ENCODE results near the gene HECTD4. TPM values are rescaled to one million over a fixed set of nuclear protein-coding genes. Genes with fewer than 3 reads are reported as not detected.

The HECTD4 gene
- total and polyA plus RNA-seq, 2 donors (not counting 1 experiment from before 2014, with no cell fraction given), result 46.4 to 92.2 TPM

- Histone ChIP-seq H3K4me2 (replicated peaks; ENCODE audit: low read depth, low read length, poor library complexity, severe bottlenecking) (no peak overlapping the region), H3K27me3 (replicated peaks in 1 of 4; ENCODE audit: control extremely low read depth in 1 of 4, control insufficient read depth in 3 of 4, insufficient read depth in 4 of 4, low read length in 3 of 4) (no peaks in the 10 kb centered on the region), H3K27ac (ENCODE audit: low read length in 2 of 2) (no peak overlapping the region), H3K9me3 (ENCODE audit: control extremely low read depth in 1 of 3, control insufficient read depth in 2 of 3, insufficient read depth in 1 of 3, low read length in 2 of 3) (no peaks in the 10 kb centered on the region), H3K79me2 (ENCODE audit: control insufficient read depth, insufficient read depth, low read length) (peaks cover 94% of the 10 kb centered on the region), H3K4me3 (ENCODE audit: control extremely low read depth in 1 of 5, extremely low read depth in 1 of 5, insufficient read depth in 1 of 5, low read depth in 2 of 5, low read length in 4 of 5) (no peak overlapping the region), H3K4me1 (ENCODE audit: control insufficient read depth in 2 of 2, insufficient read depth in 2 of 2, low read length in 2 of 2) (peaks cover 0 to 3% of the 10 kb centered on the region in 2 donors), H3K9ac (ENCODE audit: low read length) (no peak overlapping the region), H3K36me3 (replicated peaks in 1 of 2; ENCODE audit: control extremely low read depth in 1 of 2, control insufficient read depth in 1 of 2, extremely low read depth in 1 of 2, insufficient read depth in 2 of 2, low read length in 1 of 2) (no peaks in the 10 kb centered on the region), H2AFZ (ENCODE audit: insufficient read depth, low read depth, low read length, poor library complexity, severe bottlenecking) (no peak overlapping the region), H4K20me1 (ENCODE audit: control insufficient read depth, insufficient read depth, low read length, poor library complexity, severe bottlenecking) (peaks cover 58% of the 10 kb centered on the region)
- Mint-ChIP-seq H3K9me3 (ENCODE audit: insufficient read depth) (no peaks in the 10 kb centered on the region), H3K27ac (no peak overlapping the region), H3K4me1 (peaks cover 31% of the 10 kb centered on the region), H3K27me3 (no peaks in the 10 kb centered on the region), H3K4me3 (no peak overlapping the region)
- intact Hi-C loops (cut with micrococcal nuclease), result no loop called here
- ATAC-seq (ENCODE audit: low read depth) (no peak), DNase-seq (no peak)
- TF ChIP-seq EZH2 (IDR thresholded peaks at IDR 0.05; ENCODE audit: borderline replicate concordance, insufficient read depth, low read depth, low read length, poor library complexity, severe bottlenecking) (no peak), CTCF (IDR thresholded peaks at IDR 0.05) (no peak)
- POLR2A ChIA-PET, result no interaction called here
- no CpG with 5 or more reads among the region's 1 CpG for WGBS (ENCODE audit: insufficient coverage)
- CTCF ChIA-PET, result no interaction called here
Measured at GRCh38 chr12:112370199-112370598, 12.0 kb downstream of the HECTD4 start.

- 88% methylated on average over 4 of the region's 6 CpGs for WGBS (ENCODE audit: insufficient coverage)
- Histone ChIP-seq H3K27ac (ENCODE audit: low read length in 2 of 2) (no peak overlapping the region), H3K4me3 (ENCODE audit: control extremely low read depth in 1 of 5, extremely low read depth in 1 of 5, insufficient read depth in 1 of 5, low read depth in 2 of 5, low read length in 4 of 5) (no peak overlapping the region), H3K4me2 (replicated peaks; ENCODE audit: low read depth, low read length, poor library complexity, severe bottlenecking) (no peak overlapping the region), H4K20me1 (ENCODE audit: control insufficient read depth, insufficient read depth, low read length, poor library complexity, severe bottlenecking) (peaks cover 54% of the 10 kb centered on the region), H3K9me3 (ENCODE audit: control extremely low read depth in 1 of 3, control insufficient read depth in 2 of 3, insufficient read depth in 1 of 3, low read length in 2 of 3) (no peaks in the 10 kb centered on the region), H3K36me3 (replicated peaks in 1 of 2; ENCODE audit: control extremely low read depth in 1 of 2, control insufficient read depth in 1 of 2, extremely low read depth in 1 of 2, insufficient read depth in 2 of 2, low read length in 1 of 2) (no peaks in the 10 kb centered on the region), H2AFZ (ENCODE audit: insufficient read depth, low read depth, low read length, poor library complexity, severe bottlenecking) (no peak overlapping the region), H3K79me2 (ENCODE audit: control insufficient read depth, insufficient read depth, low read length) (peaks cover 93% of the 10 kb centered on the region), H3K4me1 (ENCODE audit: control insufficient read depth in 2 of 2, insufficient read depth in 2 of 2, low read length in 2 of 2) (peaks cover 0 to 3% of the 10 kb centered on the region in 2 donors), H3K9ac (ENCODE audit: low read length) (no peak overlapping the region), H3K27me3 (replicated peaks in 1 of 4; ENCODE audit: control extremely low read depth in 1 of 4, control insufficient read depth in 3 of 4, insufficient read depth in 4 of 4, low read length in 3 of 4) (no peaks in the 10 kb centered on the region)
- Mint-ChIP-seq H3K4me3 (no peak overlapping the region), H3K9me3 (ENCODE audit: insufficient read depth) (no peaks in the 10 kb centered on the region), H3K27ac (no peak overlapping the region), H3K4me1 (peaks cover 26% of the 10 kb centered on the region), H3K27me3 (no peaks in the 10 kb centered on the region)
- intact Hi-C loops (cut with micrococcal nuclease), result no loop called here
- no peak for DNase-seq
- ChIA-PET POLR2A (no interaction called here), CTCF (interaction anchor here (0.5 to 1.4 kb wide), 2 partner anchors 18 to 492 kb away, joined by 3 to 5 read pairs; no protein-coding TSS in a partner anchor)
- TF ChIP-seq CTCF (IDR thresholded peaks at IDR 0.05) (no peak), EZH2 (IDR thresholded peaks at IDR 0.05; ENCODE audit: borderline replicate concordance, insufficient read depth, low read depth, low read length, poor library complexity, severe bottlenecking) (no peak)
- no peak for ATAC-seq (ENCODE audit: low read depth)
Measured at GRCh38 chr12:112368856-112369255, 13.4 kb downstream of the HECTD4 start.

Data from B cell (primary cell).